ENCODE data around the gene PRR9.

- TF ChIP-seq CTCF (conservative IDR thresholded peaks at IDR 0.05; ENCODE audit: low read length) (no peak), EZH2phosphoT487 (IDR thresholded peaks at IDR 0.05; ENCODE audit: borderline replicate concordance, low read depth, low read length) (no peak)
Observed at GRCh38 chr1:153231785-153232184, 14.4 kb downstream of the PRR9 start.

Data from OCI-LY7 (cell line).